HCEC 1CT (cell line): ENCODE measurements around the gene LZIC.

Experiments
- DNase-seq: peaks from one replicate; pipeline ENCODE4 v3.0.0-alpha.2; 2017

The LZIC gene

DNA sequence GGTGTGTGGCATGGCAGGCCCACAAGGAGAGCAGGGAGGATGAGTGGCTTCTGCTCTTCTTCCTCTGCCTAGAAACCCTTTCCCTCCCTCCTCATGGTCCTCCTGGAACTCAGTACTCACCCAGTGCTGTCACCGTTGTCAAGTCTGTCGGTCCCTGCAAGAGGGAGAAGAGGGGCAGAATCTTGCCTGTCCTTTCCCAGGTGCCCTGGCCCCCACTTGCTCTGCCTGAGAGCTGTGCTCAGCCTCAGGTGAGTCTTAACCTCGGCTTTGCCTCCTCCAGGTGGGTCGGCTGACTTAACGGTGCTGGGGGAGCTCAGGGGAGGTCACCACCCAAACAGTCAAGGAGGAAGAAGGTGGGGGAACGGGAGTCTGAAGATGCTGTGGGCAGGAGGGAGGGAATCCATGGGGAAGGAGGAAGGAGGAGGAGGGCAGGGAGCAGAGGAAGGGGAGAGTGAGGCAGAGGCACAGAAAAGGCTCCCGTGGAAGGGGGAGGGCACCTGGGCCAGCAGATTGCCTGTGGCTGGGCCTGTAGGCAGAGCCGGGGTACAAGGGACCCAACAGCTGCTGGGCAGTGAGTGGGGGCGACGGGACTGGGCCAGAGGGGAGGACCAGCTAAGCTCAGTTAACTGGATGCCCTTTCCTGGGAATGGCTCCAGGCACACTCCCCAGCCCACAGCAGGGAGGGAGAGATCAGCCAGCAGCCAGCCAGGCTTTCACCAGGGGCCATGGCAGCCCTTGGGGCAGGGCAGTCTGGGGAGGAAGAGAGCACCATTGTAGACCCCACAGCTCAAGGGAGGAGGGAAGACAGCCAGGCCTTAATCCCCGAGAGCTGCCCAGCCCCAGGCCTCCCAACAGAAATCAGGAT lies 59.4 kb downstream of the LZIC start:
- no peak for DNase-seq

DNA sequence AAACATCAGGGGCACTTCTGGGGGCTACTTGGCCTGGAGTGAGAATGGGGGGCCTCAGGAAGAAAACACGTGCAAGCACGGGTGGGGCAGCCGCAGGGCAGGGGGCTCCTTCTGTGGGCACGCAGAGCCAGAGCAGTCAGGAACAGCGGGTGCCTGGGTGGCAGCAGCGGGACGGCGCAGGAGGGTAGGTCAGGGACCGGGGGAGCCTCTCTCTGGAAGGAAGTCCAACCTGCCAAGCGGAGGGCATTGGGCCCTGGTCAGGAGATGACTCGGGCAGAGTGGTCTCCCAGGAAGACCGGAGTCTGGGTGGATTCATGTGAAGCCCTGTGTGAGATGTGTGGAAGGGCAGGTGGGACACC lies 60.3 kb downstream of the LZIC start:
- DNase-seq = no peak

DNA sequence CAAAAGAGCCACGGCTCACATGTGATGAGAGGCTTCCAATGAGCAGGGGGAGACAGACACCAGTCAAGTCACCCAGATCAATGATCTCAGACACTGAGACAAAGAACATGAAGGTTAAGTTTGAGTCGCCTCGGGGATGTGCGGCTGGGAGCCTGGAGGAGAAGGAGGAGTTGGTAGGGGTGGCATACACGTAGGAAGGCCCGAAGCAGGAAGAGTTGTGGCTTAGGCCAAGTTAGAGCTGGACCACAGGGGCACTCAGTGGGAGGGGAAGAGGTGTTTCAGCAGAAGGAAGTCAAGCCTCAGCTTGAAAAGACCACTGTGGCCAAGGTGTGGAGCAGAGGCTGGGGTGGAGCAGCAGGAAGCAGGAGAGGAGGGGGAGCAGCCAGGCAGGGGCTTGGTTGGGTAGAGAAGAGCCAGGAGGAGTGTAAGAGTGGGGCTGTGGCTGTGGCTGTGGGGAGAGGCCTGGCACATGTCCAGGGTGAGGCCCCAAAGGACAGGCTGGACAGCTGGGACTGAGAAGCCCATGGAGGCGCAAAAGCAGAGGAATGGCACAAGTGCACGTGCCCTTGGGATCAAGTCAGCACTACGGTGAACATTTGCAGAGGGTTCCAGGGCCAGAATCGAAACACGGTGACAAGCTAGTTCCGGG lies 60.8 kb downstream of the LZIC start:
- DNase-seq = no peak

DNA sequence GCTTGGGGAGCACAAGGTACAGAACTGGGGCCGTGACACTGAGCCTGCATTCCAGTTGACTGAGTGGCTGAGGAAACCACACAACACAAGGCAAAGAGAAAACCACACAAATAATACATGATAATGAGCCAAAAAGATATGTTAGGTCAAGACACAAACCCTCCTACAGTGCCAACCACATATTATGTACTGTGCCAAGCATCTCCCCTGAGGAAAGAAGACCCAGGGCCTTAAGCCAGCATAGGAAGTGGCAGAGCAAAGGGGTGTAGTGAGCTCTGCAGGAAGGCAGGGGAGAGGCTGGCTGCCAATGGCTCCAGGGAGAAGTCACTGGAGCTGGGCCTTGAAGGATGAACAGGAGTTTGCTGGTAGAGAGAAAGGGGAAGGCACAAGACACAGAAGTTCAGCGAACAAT lies 61.3 kb downstream of the LZIC start:
- peak; percentile 73 for DNase-seq
